Measurements from ENCODE around the gene SORBS1.

The SORBS1 gene

GRCh38 chr10:95281206-95281605, 280.0 kb downstream of the SORBS1 start:
- no peak for TF ChIP-seq CTCF (IDR thresholded peaks at IDR 0.05; ENCODE audit: low read length)
- TF ChIP-seq EZH2phosphoT487 (IDR thresholded peaks at IDR 0.05; ENCODE audit: low read length), result no peak
- TF ChIP-seq EZH2 (optimal IDR thresholded peaks at IDR 0.05; ENCODE audit: low read depth, low read length), result no peak
- Histone ChIP-seq H3K9me2 (replicated peaks; ENCODE audit: insufficient read depth, low read length) (no peaks in the 10 kb centered on the region), H3K79me2 (ENCODE audit: low read length) (peaks cover 99% of the 10 kb centered on the region), H3F3A (ENCODE audit: insufficient read depth, low read length) (no peaks in the 10 kb centered on the region), H3K27ac (ENCODE audit: low read length) (no peak overlapping the region), H3K4me1 (ENCODE audit: low read length) (no peaks in the 10 kb centered on the region), H4K20me1 (ENCODE audit: insufficient read depth, low read length) (no peaks in the 10 kb centered on the region; the same call in 1 of the 2 replicates), H3K36me3 (replicated peaks; ENCODE audit: insufficient read depth, low read length) (no peaks in the 10 kb centered on the region), H3K4me3 (ENCODE audit: low read length) (no peak overlapping the region), H3K9ac (ENCODE audit: low read length) (no peak overlapping the region), H3K9me3 (replicated peaks; ENCODE audit: insufficient read depth, low read length) (no peaks in the 10 kb centered on the region), H3K4me2 (ENCODE audit: low read depth, low read length) (no peak overlapping the region), H3K27me3 (replicated peaks; ENCODE audit: insufficient read depth, low read length) (no peaks in the 10 kb centered on the region), H2AFZ (ENCODE audit: low read length) (no peak overlapping the region)
- no peak for DNase-seq

GRCh38 chr10:95280637-95281036, 280.5 kb downstream of the SORBS1 start:
- H4K20me1 ChIP-seq (ENCODE audit: insufficient read depth, low read length), result no peaks in the 10 kb centered on the region; the same call in 1 of the 2 replicates
- H2AFZ ChIP-seq (ENCODE audit: low read length), result no peak overlapping the region
- no peak overlapping the region for H3K4me2 ChIP-seq (ENCODE audit: low read depth, low read length)
- H3K4me3 ChIP-seq (ENCODE audit: low read length), result no peak overlapping the region
- H3K27me3 ChIP-seq (replicated peaks; ENCODE audit: insufficient read depth, low read length), result no peaks in the 10 kb centered on the region
- H3K79me2 ChIP-seq (ENCODE audit: low read length), result peaks cover 99% of the 10 kb centered on the region
- H3K4me1 ChIP-seq (ENCODE audit: low read length), result no peaks in the 10 kb centered on the region
- no peaks in the 10 kb centered on the region for H3K36me3 ChIP-seq (replicated peaks; ENCODE audit: insufficient read depth, low read length)
- DNase-seq, result no peak
- TF ChIP-seq EZH2phosphoT487 (IDR thresholded peaks at IDR 0.05; ENCODE audit: low read length), result no peak
- no peak for TF ChIP-seq EZH2 (optimal IDR thresholded peaks at IDR 0.05; ENCODE audit: low read depth, low read length)
- TF ChIP-seq CTCF (IDR thresholded peaks at IDR 0.05; ENCODE audit: low read length), result no peak
- no peaks in the 10 kb centered on the region for H3F3A ChIP-seq (ENCODE audit: insufficient read depth, low read length)
- H3K9ac ChIP-seq (ENCODE audit: low read length), result no peak overlapping the region
- no peaks in the 10 kb centered on the region for H3K9me2 ChIP-seq (replicated peaks; ENCODE audit: insufficient read depth, low read length)
- H3K27ac ChIP-seq (ENCODE audit: low read length), result no peak overlapping the region
- no peaks in the 10 kb centered on the region for H3K9me3 ChIP-seq (replicated peaks; ENCODE audit: insufficient read depth, low read length)

- Histone ChIP-seq H3K36me3 (replicated peaks; ENCODE audit: insufficient read depth, low read length) (no peaks in the 10 kb centered on the region), H3K9me3 (replicated peaks; ENCODE audit: insufficient read depth, low read length) (no peaks in the 10 kb centered on the region), H3K27me3 (replicated peaks; ENCODE audit: insufficient read depth, low read length) (no peaks in the 10 kb centered on the region), H3K9me2 (replicated peaks; ENCODE audit: insufficient read depth, low read length) (no peaks in the 10 kb centered on the region), H3F3A (ENCODE audit: insufficient read depth, low read length) (no peaks in the 10 kb centered on the region), H4K20me1 (ENCODE audit: insufficient read depth, low read length) (peaks cover 4% of the 10 kb centered on the region; the same call in 1 of the 2 replicates), H3K79me2 (ENCODE audit: low read length) (peaks cover 99% of the 10 kb centered on the region), H3K4me1 (ENCODE audit: low read length) (no peaks in the 10 kb centered on the region), H3K4me2 (ENCODE audit: low read depth, low read length) (no peak overlapping the region), H2AFZ (ENCODE audit: low read length) (no peak overlapping the region), H3K9ac (ENCODE audit: low read length) (no peak overlapping the region), H3K4me3 (ENCODE audit: low read length) (no peak overlapping the region), H3K27ac (ENCODE audit: low read length) (no peak overlapping the region)
- no peak for DNase-seq
- TF ChIP-seq EZH2phosphoT487 (IDR thresholded peaks at IDR 0.05; ENCODE audit: low read length) (no peak), CTCF (IDR thresholded peaks at IDR 0.05; ENCODE audit: low read length) (no peak), EZH2 (optimal IDR thresholded peaks at IDR 0.05; ENCODE audit: low read depth, low read length) (no peak)
These were observed 281.9 kb downstream of the SORBS1 start for GRCh38 chr10:95279042-95279820.
